ENCODE results near the gene SGSM2. TPM values are rescaled to one million over a fixed set of nuclear protein-coding genes. Genes with fewer than 3 reads are reported as not detected.

SGSM2 gene
- total and polyA plus RNA-seq, 2 of the 13 experiments (the other 11 are each of a cell fraction or from before 2014, with no cell fraction given), result 30.4 to 51.3 TPM

DNA sequence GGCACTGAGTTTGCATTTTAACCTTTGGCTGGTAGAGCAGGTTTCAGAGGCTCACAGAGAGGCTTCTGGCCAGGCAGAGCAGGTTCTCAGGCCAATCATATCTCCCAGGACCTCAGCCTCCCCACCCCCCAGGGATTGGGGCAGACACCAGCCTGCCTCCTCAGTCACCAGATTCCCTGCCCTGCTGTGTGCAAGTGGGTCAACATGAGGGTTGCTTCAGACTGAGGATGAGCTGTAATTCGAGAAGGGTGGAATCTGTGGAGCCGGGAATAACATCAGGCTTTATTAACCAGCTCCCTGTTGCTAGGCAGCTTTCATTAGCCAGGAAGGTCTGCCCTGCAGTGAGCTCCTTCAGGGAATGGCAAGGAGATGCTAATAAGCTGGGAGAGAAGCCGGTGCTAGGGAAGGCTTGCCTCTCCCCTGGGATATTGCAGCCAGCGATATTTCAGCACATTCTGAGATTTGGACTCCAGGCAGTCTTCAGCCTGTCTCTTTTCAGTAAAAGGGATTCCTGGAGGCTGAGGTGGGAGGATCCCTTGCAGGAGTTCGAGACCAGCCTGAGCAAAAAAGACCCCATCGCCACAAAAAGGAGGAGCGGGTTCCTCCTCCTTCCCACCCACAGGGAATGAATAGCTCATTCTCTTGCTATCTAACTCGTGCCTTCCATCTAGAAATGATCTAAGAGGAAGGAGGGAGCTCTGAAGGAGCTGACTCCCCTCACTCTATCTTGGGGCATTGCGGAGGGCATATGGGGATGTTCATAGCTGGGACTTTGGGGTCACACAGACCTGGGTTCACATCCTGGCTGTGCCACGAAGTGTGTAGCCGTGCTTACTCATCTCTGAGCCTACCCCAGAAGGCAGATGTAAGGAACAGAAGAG, 10.7 kb downstream of the SGSM2 start (continued):
- TF ChIP-seq, protein P1, sequence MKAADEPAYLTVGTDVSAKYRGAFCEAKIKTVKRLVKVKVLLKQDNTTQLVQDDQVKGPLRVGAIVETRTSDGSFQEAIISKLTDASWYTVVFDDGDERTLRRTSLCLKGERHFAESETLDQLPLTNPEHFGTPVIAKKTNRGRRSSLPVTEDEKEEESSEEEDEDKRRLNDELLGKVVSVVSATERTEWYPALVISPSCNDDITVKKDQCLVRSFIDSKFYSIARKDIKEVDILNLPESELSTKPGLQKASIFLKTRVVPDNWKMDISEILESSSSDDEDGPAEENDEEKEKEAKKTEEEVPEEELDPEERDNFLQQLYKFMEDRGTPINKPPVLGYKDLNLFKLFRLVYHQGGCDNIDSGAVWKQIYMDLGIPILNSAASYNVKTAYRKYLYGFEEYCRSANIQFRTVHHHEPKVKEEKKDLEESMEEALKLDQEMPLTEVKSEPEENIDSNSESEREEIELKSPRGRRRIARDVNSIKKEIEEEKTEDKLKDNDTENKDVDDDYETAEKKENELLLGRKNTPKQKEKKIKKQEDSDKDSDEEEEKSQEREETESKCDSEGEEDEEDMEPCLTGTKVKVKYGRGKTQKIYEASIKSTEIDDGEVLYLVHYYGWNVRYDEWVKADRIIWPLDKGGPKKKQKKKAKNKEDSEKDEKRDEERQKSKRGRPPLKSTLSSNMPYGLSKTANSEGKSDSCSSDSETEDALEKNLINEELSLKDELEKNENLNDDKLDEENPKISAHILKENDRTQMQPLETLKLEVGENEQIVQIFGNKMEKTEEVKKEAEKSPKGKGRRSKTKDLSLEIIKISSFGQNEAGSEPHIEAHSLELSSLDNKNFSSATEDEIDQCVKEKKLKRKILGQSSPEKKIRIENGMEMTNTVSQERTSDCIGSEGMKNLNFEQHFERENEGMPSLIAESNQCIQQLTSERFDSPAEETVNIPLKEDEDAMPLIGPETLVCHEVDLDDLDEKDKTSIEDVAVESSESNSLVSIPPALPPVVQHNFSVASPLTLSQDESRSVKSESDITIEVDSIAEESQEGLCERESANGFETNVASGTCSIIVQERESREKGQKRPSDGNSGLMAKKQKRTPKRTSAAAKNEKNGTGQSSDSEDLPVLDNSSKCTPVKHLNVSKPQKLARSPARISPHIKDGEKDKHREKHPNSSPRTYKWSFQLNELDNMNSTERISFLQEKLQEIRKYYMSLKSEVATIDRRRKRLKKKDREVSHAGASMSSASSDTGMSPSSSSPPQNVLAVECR (CRISPR knock-in tag; IDR thresholded peaks at IDR 0.05; ENCODE audit: borderline replicate concordance), result peak; percentile 28; the same call in 1 of the 2 replicates
- TF ChIP-seq ARID2 (CRISPR knock-in tag; IDR thresholded peaks at IDR 0.05; ENCODE audit: borderline replicate concordance) (no peak), ZNF552 (CRISPR knock-in tag; IDR thresholded peaks at IDR 0.05; ENCODE audit: borderline replicate concordance) (no peak), NBN (conservative IDR thresholded peaks at IDR 0.05) (no peak), MYNN (CRISPR knock-in tag; IDR thresholded peaks at IDR 0.05; ENCODE audit: low read depth) (no peak), GPN1 (CRISPR knock-in tag; IDR thresholded peaks at IDR 0.05; ENCODE audit: borderline replicate concordance) (no peak)

- CTCF ChIA-PET (ENCODE audit: low intra/inter-chr PET ratio, low total read pairs), result no interaction called here
- intact Hi-C loops (cut with micrococcal nuclease; ENCODE audit: unreplicated experiment) (no loop called here), in situ Hi-C loops (cut with HindIII; ENCODE audit: extremely low pct_ligation_motif_present, low pct_unique_long_range_greater_than_20kb) (no loop called here)
- DNase-seq (ENCODE audit: low spot score), result no peak
- H2AFZ ChIP-seq (ENCODE audit: low read length), result no peak overlapping the region
- no peak overlapping the region for H3K27ac ChIP-seq (ENCODE audit: extremely low read length, insufficient read depth, low read length)
- H4K20me1 ChIP-seq (ENCODE audit: insufficient read depth, low read length), result no peaks in the 10 kb centered on the region
- H3K9me3 ChIP-seq (ENCODE audit: low read length), result no peaks in the 10 kb centered on the region
- no peaks in the 10 kb centered on the region for H3K79me2 ChIP-seq (ENCODE audit: insufficient read depth, low read length)
- H3K36me3 ChIP-seq (replicated peaks in 1 of 2; ENCODE audit: control insufficient read depth in 1 of 2, insufficient read depth in 2 of 2, low read length in 2 of 2), result 0 out of 5 replicates have a peak, but pooled peaks cover 0 to 2% of the 10 kb centered on the region in 2 experiments
- no peak for FAIRE-seq
- ATAC-seq, result no peak
- H3K27me3 ChIP-seq (ENCODE audit: control insufficient read depth in 1 of 2, insufficient read depth in 2 of 2, low read length in 2 of 2), result no peaks in the 10 kb centered on the region
- POLR2A ChIA-PET, result no interaction called here
- 97% methylated on average over 3 of the region's 6 CpGs for WGBS (ENCODE audit: low lambda C conversion rate)
- H3K9ac ChIP-seq (ENCODE audit: insufficient read depth, low read depth, low read length), result no peak overlapping the region
- peaks cover 16% of the 10 kb centered on the region for H3K4me1 ChIP-seq (ENCODE audit: insufficient read depth, low read length)
- TF ChIP-seq ZNF225 (CRISPR knock-in tag; IDR thresholded peaks at IDR 0.05) (no peak), MTF1 (CRISPR knock-in tag; IDR thresholded peaks at IDR 0.05) (no peak), RCOR2 (CRISPR knock-in tag; IDR thresholded peaks at IDR 0.05) (no peak), FUBP1 (CRISPR knock-in tag; IDR thresholded peaks at IDR 0.05; ENCODE audit: borderline replicate concordance) (no peak), NFIB (CRISPR knock-in tag; IDR thresholded peaks at IDR 0.05; ENCODE audit: borderline replicate concordance) (no peak)
- H3K4me2 ChIP-seq (ENCODE audit: low read depth, low read length), result no peak overlapping the region
- no peak overlapping the region for H3K4me3 ChIP-seq (replicated peaks in 1 of 3; ENCODE audit: insufficient read depth in 1 of 3, low read depth in 2 of 3, low read length in 3 of 3)
- BruUV-seq (replicated peaks), result no TSS peak
Observed at GRCh38 chr17:2351269-2351668, 14.0 kb downstream of the SGSM2 start.

Measured in HepG2 (cell line).